Measurements from ENCODE around the gene ATP2C2.

ATP2C2 gene

GRCh38 chr16:84499638-84500037 lies 131.3 kb downstream of the ATP2C2 start:
- no peak for DNase-seq

GRCh38 chr16:84500531-84500930 lies 132.2 kb downstream of the ATP2C2 start:
- DNase-seq, result no peak

- DNase-seq, result no peak
Measured at GRCh38 chr16:84501077-84501735, 132.9 kb downstream of the ATP2C2 start.

GRCh38 chr16:84502075-84502474 lies 133.7 kb downstream of the ATP2C2 start:
- DNase-seq, result no peak

- DNase-seq, result no peak
Measured at GRCh38 chr16:84502581-84502980, 134.2 kb downstream of the ATP2C2 start.

- DNase-seq, result peak in 1 of 4 experiments; percentile 15
Measured at GRCh38 chr16:84503751-84504395, 135.5 kb downstream of the ATP2C2 start.

GRCh38 chr16:84504420-84505248 lies 136.3 kb downstream of the ATP2C2 start, which contains the start of gene MEAK7:
Gene MEAK7, minus strand, starts transcription at chr16:84504659. Its CDS starts 6,573 bp downstream, at chr16:84498086.
- peak; percentile 99 for DNase-seq

GRCh38 chr16:84505249-84506187 lies 137.2 kb downstream of the ATP2C2 start:
- no peak for DNase-seq

- peak; percentile 34 to 70 (median 62) for DNase-seq
Measured at GRCh38 chr16:84507011-84507982, 139.0 kb downstream of the ATP2C2 start.

- no peak for DNase-seq
Measured at GRCh38 chr16:84508502-84508901, 140.2 kb downstream of the ATP2C2 start.

- no peak for DNase-seq
Measured at GRCh38 chr16:84509032-84509950, 141.0 kb downstream of the ATP2C2 start.

- DNase-seq, result peak; percentile 89 to 94 (median 93)
Measured at GRCh38 chr16:84511180-84511800, 143.0 kb downstream of the ATP2C2 start.

GRCh38 chr16:84511831-84512230 lies 143.5 kb downstream of the ATP2C2 start:
- DNase-seq, result no peak

GRCh38 chr16:84513123-84513522 lies 144.8 kb downstream of the ATP2C2 start:
- DNase-seq, result no peak

- no peak for DNase-seq
Measured at GRCh38 chr16:84513666-84514065, 145.3 kb downstream of the ATP2C2 start.

Data from suppressor macrophage (primary cell).